Small intestine (tissue), 7 donors: ENCODE measurements around the gene LPXN. TPM values are rescaled to one million over a fixed set of nuclear protein-coding genes. Genes with fewer than 3 reads are reported as not detected.

Experiments used
- DNase-seq, 2 donors: peaks; one replicate each; pipeline versions ENCODE4 v3.0.0 to v3.0.0-alpha.2; 2013
- FAIRE-seq: peaks from 2 replicates; lab custom pipeline; 2012; peaks lifted over from hg19 to GRCh38; lab: Jason Lieb, UNC
- H3K27ac ChIP-seq, 3 donors: one replicate each; pipeline ENCODE4 v1.5.1; 2013; ENCODE audit warnings: low read length in 2 of 3, mild to moderate bottlenecking in 2 of 3, control low read depth in 1 of 3, inconsistent platforms in 1 of 3, low read depth in 1 of 3, moderate library complexity in 1 of 3
- H3K27me3 ChIP-seq, 3 donors: one replicate each; pipeline ENCODE4 v1.6.1; 2013; ENCODE audit warnings: low read length in 3 of 3, inconsistent platforms in 1 of 3; ENCODE audit not compliant: control insufficient read depth in 3 of 3, insufficient read depth in 3 of 3
- H3K36me3 ChIP-seq, 3 donors: one replicate each; pipeline ENCODE4 v1.6.1; 2013; ENCODE audit warnings: low read length in 3 of 3, inconsistent platforms in 1 of 3, low read depth in 1 of 3, mild to moderate bottlenecking in 1 of 3, moderate library complexity in 1 of 3; ENCODE audit not compliant: control insufficient read depth in 3 of 3, insufficient read depth in 2 of 3
- H3K4me1 ChIP-seq, 3 donors: one replicate each; pipeline ENCODE4 v1.6.1; 2013; ENCODE audit warnings: low read length in 2 of 3, inconsistent platforms in 1 of 3, low read depth in 1 of 3, mild to moderate bottlenecking in 1 of 3, moderate library complexity in 1 of 3; ENCODE audit not compliant: control insufficient read depth in 3 of 3, insufficient read depth in 2 of 3
- H3K4me3 ChIP-seq, 3 donors: one replicate each; pipeline ENCODE4 v1.5.1; 2013; ENCODE audit warnings: low read length in 3 of 3, control low read depth in 1 of 3, inconsistent platforms in 1 of 3, low read depth in 1 of 3, mild to moderate bottlenecking in 1 of 3, moderate library complexity in 1 of 3
- H3K9me3 ChIP-seq, 2 donors: one replicate each; pipeline ENCODE4 v1.6.1; 2013; ENCODE audit warnings: low read depth in 1 of 2, low read length in 1 of 2; ENCODE audit not compliant: control insufficient read depth in 2 of 2, insufficient read depth in 1 of 2
- WGBS, 3 donors: extraction: QIAGEN DNeasy Blood & Tissue Kit; methylation state at CpG; one replicate each; pipeline ENCODE4 v1.1.7; 2013; 5-methylcytosine and 5-hydroxymethylcytosine counted together
- polyA plus RNA-seq, 4 donors: library from polyadenylated mRNA; stranded (reverse) in 3 of 4; unstranded in 1 of 4; fragments of 200-250 nt in 3 of 4; fragments of 120-200 nt in 1 of 4; gene quantifications; one replicate each; pipeline versions ENCODE4 v1.2.1 to v1.2.3, GENCODE V29; 2013
- donor health status: healthy with polysubstance abuse.
- donor health status: control.
- donor health status: control.
- donor health status: Bipolar disorder and iron deficiency.
- donor health status: healthy.

Gene LPXN
- polyA plus RNA-seq, 4 donors: 5.3 to 14.0 (median 8.6) TPM

DNA sequence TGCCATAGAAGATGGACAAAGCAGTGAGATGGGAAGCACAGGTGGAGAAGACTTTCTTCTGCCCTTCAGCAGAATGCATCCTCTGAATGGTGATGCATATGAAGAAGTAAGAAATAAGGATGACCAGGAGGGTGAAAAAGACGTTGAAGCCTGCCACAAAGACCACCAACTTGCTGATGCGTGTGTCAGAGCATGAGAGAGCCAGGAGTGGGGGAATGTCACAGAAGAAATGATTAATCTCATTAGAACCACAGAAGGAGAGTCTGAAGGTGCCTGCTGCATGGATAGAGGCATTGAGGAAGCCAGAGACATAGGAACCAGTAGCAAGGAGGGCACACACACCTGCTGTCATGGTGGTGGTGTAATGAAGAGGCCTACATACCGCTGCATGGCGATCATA is 68.3 kb downstream of the LPXN start:
- no peak for FAIRE-seq
- no peaks in the 10 kb centered on the region for H3K4me1 ChIP-seq
- 85 to 88% (median 86%) methylated on average over 4 of the region's 4 CpGs for WGBS, 3 donors

DNA sequence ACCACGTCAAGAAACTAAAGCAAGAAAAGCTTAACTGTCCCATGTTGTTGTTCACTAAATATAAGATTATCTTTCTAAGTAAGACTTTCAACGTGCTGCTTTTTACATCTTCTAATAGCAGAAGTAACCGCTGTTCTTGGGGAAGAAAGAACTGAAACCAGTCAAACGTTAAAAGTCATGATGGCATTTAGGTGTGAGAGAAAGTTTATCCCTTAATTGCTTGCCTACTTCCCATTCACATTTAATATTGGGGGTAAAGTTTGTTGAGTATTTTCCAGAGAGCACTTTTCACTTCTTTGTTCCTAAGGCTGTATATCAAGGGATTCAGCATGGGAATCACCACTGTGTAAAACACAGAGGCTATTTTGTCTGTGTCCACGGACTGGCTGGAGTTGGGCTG is 68.7 kb downstream of the LPXN start:
- 69 to 75% (median 74%) methylated on average over 5 of the region's 5 CpGs for WGBS, 3 donors
- Histone ChIP-seq H3K9me3 (no peaks in the 10 kb centered on the region), H3K4me1 (no peaks in the 10 kb centered on the region), H3K27me3 (no peaks in the 10 kb centered on the region), H3K4me3 (no peak overlapping the region), H3K27ac (no peak overlapping the region), H3K36me3 (no peaks in the 10 kb centered on the region)
- FAIRE-seq (no peak), DNase-seq (no peak)

More for the DNA sequence above, 68.3 kb downstream of the LPXN start:
- no peak overlapping the region for H3K4me3 ChIP-seq
- H3K36me3 ChIP-seq: no peaks in the 10 kb centered on the region
- H3K27ac ChIP-seq: no peak overlapping the region
- DNase-seq: no peak
- H3K27me3 ChIP-seq: no peaks in the 10 kb centered on the region
- H3K9me3 ChIP-seq: no peaks in the 10 kb centered on the region

DNA sequence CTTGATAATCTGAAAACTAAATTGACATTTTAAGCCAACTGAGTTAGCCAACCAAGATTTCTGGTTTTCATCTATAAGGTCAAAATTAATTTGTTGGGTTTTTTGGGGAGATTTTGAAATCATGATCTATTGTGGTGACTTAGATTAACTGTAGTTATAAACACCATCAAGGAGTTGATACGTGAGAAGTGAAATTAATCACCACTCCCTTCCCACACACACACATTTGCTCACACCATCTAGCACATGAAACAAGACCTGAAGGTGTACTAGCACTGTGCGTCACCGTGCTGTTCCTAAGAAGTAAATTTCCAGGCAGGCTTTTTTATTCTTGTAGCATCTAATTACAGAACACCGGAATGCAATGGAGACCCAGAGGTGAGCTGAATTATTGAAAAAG is 69.8 kb downstream of the LPXN start:
- no peak overlapping the region for H3K27ac ChIP-seq
- H3K9me3 ChIP-seq: no peaks in the 10 kb centered on the region
- H3K36me3 ChIP-seq: no peaks in the 10 kb centered on the region
- WGBS, 3 donors: 75 to 82% (median 79%) methylated on average over 4 of the region's 4 CpGs
- FAIRE-seq: no peak
- DNase-seq: no peak
- H3K4me1 ChIP-seq: no peaks in the 10 kb centered on the region
- H3K4me3 ChIP-seq: no peak overlapping the region
- no peaks in the 10 kb centered on the region for H3K27me3 ChIP-seq

DNA sequence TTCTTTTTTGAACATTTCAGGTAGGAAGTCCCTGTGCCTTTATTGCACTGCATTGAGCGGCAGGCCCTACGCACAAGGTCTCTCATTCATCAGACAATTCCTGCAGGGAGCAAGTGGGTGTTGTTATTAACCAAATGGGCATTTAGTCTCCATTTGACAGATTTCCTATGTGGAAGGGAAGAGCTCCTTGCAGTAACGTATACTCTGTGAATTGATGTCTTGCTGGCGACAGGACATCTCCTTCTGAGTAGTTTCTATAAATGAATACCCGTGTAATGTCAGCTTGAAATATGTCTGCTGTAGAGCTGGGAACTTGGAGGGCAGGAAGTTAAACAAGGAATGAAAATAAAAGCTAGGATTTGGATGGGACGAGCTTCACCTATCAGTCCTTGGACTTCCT is 71.4 kb downstream of the LPXN start:
- no peaks in the 10 kb centered on the region for H3K36me3 ChIP-seq
- no peaks in the 10 kb centered on the region for H3K4me1 ChIP-seq
- FAIRE-seq (no peak), DNase-seq (no peak)
- no peaks in the 10 kb centered on the region for H3K27me3 ChIP-seq
- H3K9me3 ChIP-seq: no peaks in the 10 kb centered on the region
- no peak overlapping the region for H3K4me3 ChIP-seq
- H3K27ac ChIP-seq: no peak overlapping the region
- WGBS, 3 donors: 76 to 89% (median 89%) methylated on average over 6 of the region's 6 CpGs

DNA sequence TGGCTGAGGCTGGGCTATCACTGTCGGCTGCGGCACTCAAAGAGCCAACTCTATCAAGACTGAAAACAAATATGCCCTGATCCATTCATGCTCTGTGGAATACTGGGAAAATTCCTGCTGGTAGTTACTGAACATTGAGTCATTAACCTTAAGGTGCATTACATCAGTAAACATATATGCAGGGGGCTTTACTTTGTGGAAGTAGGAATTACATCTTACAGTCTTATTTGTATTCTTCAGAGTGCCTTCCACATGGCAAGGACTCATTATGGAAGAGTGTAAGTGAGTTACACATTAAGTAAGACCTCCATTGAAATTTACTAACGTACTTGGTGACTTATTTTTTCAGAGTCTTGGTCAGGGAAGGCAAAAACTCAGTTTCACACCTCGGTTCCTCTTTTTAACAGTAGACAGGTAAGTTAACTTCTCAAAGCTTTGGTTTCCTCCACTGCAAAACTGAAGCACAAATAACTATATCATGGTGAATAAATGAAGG is 72.2 kb downstream of the LPXN start:
- no peaks in the 10 kb centered on the region for H3K27me3 ChIP-seq
- no peak for DNase-seq
- H3K4me3 ChIP-seq: no peak overlapping the region
- 75 to 78% (median 76%) methylated on average over 4 of the region's 4 CpGs for WGBS, 3 donors
- FAIRE-seq: no peak
- no peaks in the 10 kb centered on the region for H3K4me1 ChIP-seq
- no peak overlapping the region for H3K27ac ChIP-seq
- no peaks in the 10 kb centered on the region for H3K36me3 ChIP-seq
- no peaks in the 10 kb centered on the region for H3K9me3 ChIP-seq

DNA sequence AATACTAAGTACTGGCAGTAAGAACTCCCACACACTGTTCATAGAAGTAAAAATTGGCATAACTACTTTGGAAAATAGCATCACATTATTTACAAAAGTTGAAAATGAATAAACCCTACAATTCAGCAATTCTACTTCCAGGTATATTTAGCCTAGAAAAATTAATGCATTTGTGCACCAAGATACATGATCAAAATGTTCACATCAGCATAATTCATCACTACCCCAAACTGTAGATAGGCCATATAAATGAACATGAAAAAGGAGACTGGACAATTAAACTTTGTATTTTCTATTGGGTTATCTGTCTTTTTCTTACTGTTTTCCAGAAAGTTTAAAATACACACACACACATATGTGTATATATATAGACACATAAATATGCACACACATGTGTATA is 73.7 kb downstream of the LPXN start:
- H3K9me3 ChIP-seq: no peaks in the 10 kb centered on the region
- H3K27ac ChIP-seq: no peak overlapping the region
- no peak for DNase-seq
- H3K4me3 ChIP-seq: no peak overlapping the region
- no peaks in the 10 kb centered on the region for H3K4me1 ChIP-seq
- no peaks in the 10 kb centered on the region for H3K36me3 ChIP-seq
- no peaks in the 10 kb centered on the region for H3K27me3 ChIP-seq
- FAIRE-seq: no peak

DNA sequence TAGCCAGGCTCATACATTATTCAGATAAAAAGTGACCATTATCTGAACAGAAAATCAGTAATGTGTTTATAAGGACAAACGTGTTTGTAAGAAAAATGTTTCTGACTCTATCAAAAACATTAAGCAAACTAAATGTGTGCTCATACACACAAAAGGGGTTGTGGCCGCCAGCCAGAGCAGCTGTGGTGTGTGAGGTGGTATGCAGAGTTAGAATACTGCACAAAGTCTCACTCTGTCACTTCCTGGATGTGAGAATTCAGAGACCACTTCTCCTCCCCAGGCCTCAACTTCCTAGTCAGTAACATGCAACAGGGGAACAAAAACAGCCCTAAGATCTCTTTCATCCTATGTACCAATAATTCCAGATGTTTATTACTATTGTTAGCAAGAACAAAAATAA is 77.2 kb downstream of the LPXN start:
- no peaks in the 10 kb centered on the region for H3K36me3 ChIP-seq
- H3K9me3 ChIP-seq: no peaks in the 10 kb centered on the region
- FAIRE-seq (no peak), DNase-seq (peak; percentile 2 to 29)
- H3K27me3 ChIP-seq: no peaks in the 10 kb centered on the region
- WGBS, 3 donors: 44 to 64% (median 63%) methylated on average over 2 of the region's 2 CpGs
- no peaks in the 10 kb centered on the region for H3K4me1 ChIP-seq
- H3K27ac ChIP-seq: no peak overlapping the region
- H3K4me3 ChIP-seq: no peak overlapping the region

DNA sequence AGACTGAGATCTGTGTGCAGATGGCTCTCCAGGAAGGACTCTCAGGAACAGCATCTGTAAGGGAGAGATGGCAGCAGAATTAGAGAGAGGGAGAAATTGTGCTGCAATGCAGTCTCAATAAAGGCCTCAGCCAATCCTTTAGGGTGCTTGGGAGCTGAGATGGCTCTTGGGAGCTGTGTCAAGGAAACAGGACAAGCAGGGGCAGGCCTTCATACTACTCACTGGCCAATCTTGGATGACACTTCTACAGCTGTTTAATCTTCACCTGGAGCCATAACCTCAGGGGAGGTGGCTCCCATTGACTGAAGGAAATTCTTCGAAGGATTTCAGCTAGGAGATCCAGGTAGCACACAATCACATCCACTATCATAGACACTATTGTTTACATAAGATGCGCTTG is 77.7 kb downstream of the LPXN start:
- Histone ChIP-seq H3K9me3 (no peaks in the 10 kb centered on the region), H3K36me3 (no peaks in the 10 kb centered on the region), H3K4me1 (no peaks in the 10 kb centered on the region), H3K27me3 (no peaks in the 10 kb centered on the region), H3K27ac (peak overlapping the region in 1 of 3 donors; percentile 57), H3K4me3 (no peak overlapping the region)
- FAIRE-seq (no peak), DNase-seq (no peak)
- WGBS, 3 donors: 77 to 83% (median 79%) methylated on average over 2 of the region's 2 CpGs

DNA sequence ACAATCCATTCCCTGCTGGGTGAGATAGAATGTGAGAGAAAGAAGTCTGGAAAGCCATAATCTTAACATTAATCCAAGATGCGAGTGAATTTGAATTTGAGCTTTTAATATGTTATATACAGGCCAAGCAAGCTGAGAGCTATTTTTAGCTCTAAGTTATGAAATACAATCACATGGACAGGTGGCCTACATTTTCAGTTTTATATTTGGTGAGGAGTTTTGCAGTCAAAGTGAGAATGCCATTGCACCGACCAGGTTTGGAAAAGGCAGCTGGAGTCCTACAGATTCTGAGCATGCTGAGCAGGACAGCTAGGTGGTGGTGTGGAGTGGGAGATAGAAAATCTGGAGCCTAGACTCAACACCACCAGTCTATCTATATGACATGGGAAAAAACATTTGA is 79.8 kb downstream of the LPXN start:
- no peaks in the 10 kb centered on the region for H3K9me3 ChIP-seq
- H3K4me1 ChIP-seq: no peaks in the 10 kb centered on the region
- H3K27me3 ChIP-seq: no peaks in the 10 kb centered on the region
- H3K4me3 ChIP-seq: no peak overlapping the region
- DNase-seq (no peak), FAIRE-seq (no peak)
- no peak overlapping the region for H3K27ac ChIP-seq
- WGBS, 3 donors: 65 to 76% (median 66%) methylated on average over 2 of the region's 2 CpGs
- H3K36me3 ChIP-seq: no peaks in the 10 kb centered on the region
